Panc1 (cell line): ENCODE measurements around the gene PIEZO1. TPM values are rescaled to one million over a fixed set of nuclear protein-coding genes. Genes with fewer than 3 reads are reported as not detected.

Experiments
- ATAC-seq: fragments of 200-7000 bp; cut with Tn5 transposase; 2 replicates; pipeline ENCODE4 v1.9.1; 2020; ENCODE audit warnings: mild to moderate bottlenecking, moderate library complexity
- BruUV-seq: library from RNA; stranded (reverse); fragments of 400-500 nt; replicated peaks from 2 replicates; lab custom pipeline; 2021; lab: Mats Ljungman, UMichigan
- CTCF ChIA-PET: fragments of 300-600 bp; sonication (Branson Sonifier 250); formaldehyde crosslinking; loops from one replicate; lab custom pipeline; 2022; ENCODE audit warnings: antibody characterized with exemption; lab: Charles Lee
- POLR2A ChIA-PET: fragments of 300-600 bp; sonication (Branson Sonifier 250); formaldehyde crosslinking; loops from one replicate; lab custom pipeline; 2022; ENCODE audit warnings: antibody characterized with exemption; lab: Charles Lee
- DNase-seq: peaks from one replicate; pipeline ENCODE4 v3.0.0-alpha.2; 2010; ENCODE audit warnings: low read depth, low spot score
- H3K27ac ChIP-seq: 2 replicates; pipeline ENCODE4 v1.5.1; 2011; ENCODE audit warnings: mild to moderate bottlenecking, low read length, inconsistent platforms
- H3K27me3 ChIP-seq: fragments of 200-500 bp; sonication (Bioruptor generic); 2 replicates; pipeline ENCODE4 v1.6.0; 2014; ENCODE audit warnings: low read length, inconsistent platforms; ENCODE audit not compliant: control insufficient read depth, insufficient read depth
- H3K36me3 ChIP-seq: fragments of 200-500 bp; sonication (Bioruptor generic); 2 replicates; pipeline ENCODE4 v1.5.1; 2014; ENCODE audit warnings: inconsistent platforms, mild to moderate bottlenecking, low read length, moderate library complexity; ENCODE audit not compliant: control insufficient read depth, insufficient read depth
- H3K4me1 ChIP-seq: 2 replicates; pipeline ENCODE4 v1.5.1; 2011; ENCODE audit warnings: inconsistent platforms, mild to moderate bottlenecking, low read length, moderate library complexity; ENCODE audit not compliant: control insufficient read depth, insufficient read depth
- H3K4me3 ChIP-seq, 2 experiments: 2 replicates each; pipeline ENCODE4 v1.5.1; 2011 to 2012; ENCODE audit warnings: low read depth in 2 of 2, low read length in 2 of 2, mild to moderate bottlenecking in 2 of 2, inconsistent platforms in 1 of 2, moderate library complexity in 1 of 2
- H3K9me3 ChIP-seq: fragments of 200-500 bp; sonication (Bioruptor generic); 2 replicates; pipeline ENCODE4 v1.5.1; 2014; ENCODE audit warnings: low read depth, mild to moderate bottlenecking, inconsistent platforms, low read length, moderate library complexity; ENCODE audit not compliant: control insufficient read depth, insufficient read depth
- POLR2AphosphoS5 ChIP-seq: IDR thresholded peaks from 2 replicates; pipeline ENCODE4 v1.6.1; 2012; ENCODE audit warnings: mild to moderate bottlenecking, low read depth, low read length, moderate library complexity
- SIN3A ChIP-seq: IDR thresholded peaks from 2 replicates; pipeline ENCODE4 v1.6.1; 2012; ENCODE audit warnings: low read depth, mild to moderate bottlenecking, low read length, moderate library complexity, borderline replicate concordance; ENCODE audit not compliant: insufficient read depth
- TCF7L2 ChIP-seq: IDR thresholded peaks from 2 replicates; pipeline ENCODE4 v1.6.1; 2011; ENCODE audit warnings: mild to moderate bottlenecking, low read depth, low read length, inconsistent platforms
- in situ Hi-C: cut with HindIII; loops from 2 replicates; pipeline ENCODE4 v1.10.0; 2016; ENCODE audit warnings: low sequenced_read_pairs, low pct_unique_long_range_greater_than_20kb
- intact Hi-C: fragments of 100-400 bp; cut with micrococcal nuclease; formaldehyde crosslinking; loops from one replicate; pipeline ENCODE4 v1.10.0; 2022; ENCODE audit not compliant: unreplicated experiment
- total RNA-seq: library from RNA; stranded (reverse); gene quantifications from one replicate; pipeline ENCODE4 v1.2.1, GENCODE V29; 2021; ENCODE audit not compliant: unreplicated experiment
- TF ChIP-seq, protein P1 (sequence below), 2 experiments: IDR thresholded peaks; 2 replicates each; pipeline ENCODE4 v1.6.1; 2011 to 2012; ENCODE audit warnings: low read depth in 2 of 2, control low read depth in 1 of 2, low read length in 1 of 2, mild to moderate bottlenecking in 1 of 2, moderate library complexity in 1 of 2; ENCODE audit not compliant: insufficient read depth in 1 of 2
- TF ChIP-seq, protein P2 (sequence below): fragments of 450-650 bp; IDR thresholded peaks from 2 replicates; pipeline ENCODE4 v1.5.1; 2017; ENCODE audit warnings: mild to moderate bottlenecking

PIEZO1 gene
- total RNA-seq, 1 experiment from 2014 or later = 175 TPM

DNA sequence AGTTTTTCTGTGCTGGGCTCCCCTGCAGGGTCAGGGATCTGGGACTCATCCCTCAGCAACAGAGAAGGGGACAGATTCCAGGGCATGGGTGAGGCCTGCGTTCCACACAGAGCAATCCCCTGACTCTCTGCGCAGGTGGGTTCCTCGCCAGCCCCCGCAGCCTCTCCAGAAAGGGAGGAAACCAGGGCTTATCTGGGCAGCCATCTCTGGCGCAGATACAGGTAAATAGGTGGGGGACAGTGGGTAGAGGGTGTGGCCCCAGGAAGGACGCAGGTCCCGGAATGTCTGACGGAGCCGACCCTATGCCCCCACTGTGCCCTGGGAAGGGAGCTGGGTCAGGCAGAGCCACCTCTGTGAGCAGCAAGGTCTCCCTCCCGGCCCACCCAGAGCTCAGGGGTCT, 23.2 kb downstream of the PIEZO1 start:
- Histone ChIP-seq H3K4me1 (peaks cover 80% of the 10 kb centered on the region), H3K27me3 (no peaks in the 10 kb centered on the region), H3K36me3 (no peaks in the 10 kb centered on the region), H3K4me3 (no peak overlapping the region), H3K27ac (0 out of 2 replicates have a peak overlapping the region, but pooled peaks have one; percentile 17), H3K9me3 (no peaks in the 10 kb centered on the region)
- ATAC-seq = no peak
- intact Hi-C loops (no loop called here), in situ Hi-C loops (no loop called here)
- TF ChIP-seq, protein P1, sequence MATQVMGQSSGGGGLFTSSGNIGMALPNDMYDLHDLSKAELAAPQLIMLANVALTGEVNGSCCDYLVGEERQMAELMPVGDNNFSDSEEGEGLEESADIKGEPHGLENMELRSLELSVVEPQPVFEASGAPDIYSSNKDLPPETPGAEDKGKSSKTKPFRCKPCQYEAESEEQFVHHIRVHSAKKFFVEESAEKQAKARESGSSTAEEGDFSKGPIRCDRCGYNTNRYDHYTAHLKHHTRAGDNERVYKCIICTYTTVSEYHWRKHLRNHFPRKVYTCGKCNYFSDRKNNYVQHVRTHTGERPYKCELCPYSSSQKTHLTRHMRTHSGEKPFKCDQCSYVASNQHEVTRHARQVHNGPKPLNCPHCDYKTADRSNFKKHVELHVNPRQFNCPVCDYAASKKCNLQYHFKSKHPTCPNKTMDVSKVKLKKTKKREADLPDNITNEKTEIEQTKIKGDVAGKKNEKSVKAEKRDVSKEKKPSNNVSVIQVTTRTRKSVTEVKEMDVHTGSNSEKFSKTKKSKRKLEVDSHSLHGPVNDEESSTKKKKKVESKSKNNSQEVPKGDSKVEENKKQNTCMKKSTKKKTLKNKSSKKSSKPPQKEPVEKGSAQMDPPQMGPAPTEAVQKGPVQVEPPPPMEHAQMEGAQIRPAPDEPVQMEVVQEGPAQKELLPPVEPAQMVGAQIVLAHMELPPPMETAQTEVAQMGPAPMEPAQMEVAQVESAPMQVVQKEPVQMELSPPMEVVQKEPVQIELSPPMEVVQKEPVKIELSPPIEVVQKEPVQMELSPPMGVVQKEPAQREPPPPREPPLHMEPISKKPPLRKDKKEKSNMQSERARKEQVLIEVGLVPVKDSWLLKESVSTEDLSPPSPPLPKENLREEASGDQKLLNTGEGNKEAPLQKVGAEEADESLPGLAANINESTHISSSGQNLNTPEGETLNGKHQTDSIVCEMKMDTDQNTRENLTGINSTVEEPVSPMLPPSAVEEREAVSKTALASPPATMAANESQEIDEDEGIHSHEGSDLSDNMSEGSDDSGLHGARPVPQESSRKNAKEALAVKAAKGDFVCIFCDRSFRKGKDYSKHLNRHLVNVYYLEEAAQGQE (IDR thresholded peaks at IDR 0.05; ENCODE audit: insufficient read depth in 1 of 2, low read depth in 2 of 2, low read length in 1 of 2) = no peak
- TF ChIP-seq TCF7L2 (no peak), POLR2AphosphoS5 (no peak), SIN3A (no peak)
- TF ChIP-seq, protein P2, sequence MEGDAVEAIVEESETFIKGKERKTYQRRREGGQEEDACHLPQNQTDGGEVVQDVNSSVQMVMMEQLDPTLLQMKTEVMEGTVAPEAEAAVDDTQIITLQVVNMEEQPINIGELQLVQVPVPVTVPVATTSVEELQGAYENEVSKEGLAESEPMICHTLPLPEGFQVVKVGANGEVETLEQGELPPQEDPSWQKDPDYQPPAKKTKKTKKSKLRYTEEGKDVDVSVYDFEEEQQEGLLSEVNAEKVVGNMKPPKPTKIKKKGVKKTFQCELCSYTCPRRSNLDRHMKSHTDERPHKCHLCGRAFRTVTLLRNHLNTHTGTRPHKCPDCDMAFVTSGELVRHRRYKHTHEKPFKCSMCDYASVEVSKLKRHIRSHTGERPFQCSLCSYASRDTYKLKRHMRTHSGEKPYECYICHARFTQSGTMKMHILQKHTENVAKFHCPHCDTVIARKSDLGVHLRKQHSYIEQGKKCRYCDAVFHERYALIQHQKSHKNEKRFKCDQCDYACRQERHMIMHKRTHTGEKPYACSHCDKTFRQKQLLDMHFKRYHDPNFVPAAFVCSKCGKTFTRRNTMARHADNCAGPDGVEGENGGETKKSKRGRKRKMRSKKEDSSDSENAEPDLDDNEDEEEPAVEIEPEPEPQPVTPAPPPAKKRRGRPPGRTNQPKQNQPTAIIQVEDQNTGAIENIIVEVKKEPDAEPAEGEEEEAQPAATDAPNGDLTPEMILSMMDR = no peak
- CTCF ChIA-PET = interaction anchor here (0.6 kb wide), 1 partner anchor 41 kb away, joined by 3 read pairs; no protein-coding TSS in a partner anchor
- no peak for DNase-seq
- POLR2A ChIA-PET = no interaction called here
- no TSS peak for BruUV-seq

DNA sequence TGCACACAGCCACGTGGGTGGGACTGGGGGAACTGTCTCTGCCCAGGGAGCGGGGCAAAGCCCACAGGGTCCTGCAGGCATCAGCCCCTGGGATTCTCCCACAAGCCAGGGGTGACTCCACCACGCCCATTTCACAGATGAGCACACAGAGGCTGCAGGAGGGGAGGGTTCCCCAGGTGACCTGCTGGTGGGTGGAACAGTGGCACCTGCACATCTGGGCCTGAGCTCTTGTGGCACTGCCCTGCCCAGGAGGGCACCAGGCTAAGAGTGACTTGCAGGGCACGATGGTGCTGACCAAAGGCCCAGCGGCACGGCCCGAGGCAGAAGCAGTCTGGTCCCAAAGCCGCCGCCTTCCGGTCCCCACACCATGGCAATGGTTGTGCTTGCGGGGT, 23.9 kb downstream of the PIEZO1 start:
- CTCF ChIA-PET = interaction anchor here (0.6 kb wide), 1 partner anchor 13 kb away, joined by 4 read pairs; no protein-coding TSS in a partner anchor
- intact Hi-C loops (no loop called here), in situ Hi-C loops (no loop called here)
- POLR2A ChIA-PET = no interaction called here
- DNase-seq = no peak
- peak overlapping the region; percentile 74; the same call in 1 of the 2 replicates for H3K27ac ChIP-seq
- peaks cover 76% of the 10 kb centered on the region for H3K4me1 ChIP-seq
- H3K9me3 ChIP-seq = no peaks in the 10 kb centered on the region
- H3K36me3 ChIP-seq = no peaks in the 10 kb centered on the region
- H3K4me3 ChIP-seq = no peak overlapping the region
- no peak for TF ChIP-seq TCF7L2
- TF ChIP-seq, protein P2 = no peak
- TF ChIP-seq, protein P1 (IDR thresholded peaks at IDR 0.05; ENCODE audit: insufficient read depth in 1 of 2, low read depth in 2 of 2, low read length in 1 of 2) = no peak
- no peak for TF ChIP-seq SIN3A
- no peak for TF ChIP-seq POLR2AphosphoS5
- H3K27me3 ChIP-seq = no peaks in the 10 kb centered on the region
- no TSS peak for BruUV-seq
- 0 out of 2 replicates have a peak, but pooled peaks have one; percentile 3 for ATAC-seq
